HepG2 (cell line): ENCODE data around the gene NXN. TPM values are rescaled to one million over a fixed set of nuclear protein-coding genes. Genes with fewer than 3 reads are reported as not detected.

ENCODE experiments used
- ATF2 ChIP-seq: sonication (generic); formaldehyde crosslinking; IDR thresholded peaks from 2 replicates; pipeline ENCODE4 v1.4.0; 2020; ENCODE audit warnings: missing genetic modification reagents
- CENPX ChIP-seq: sonication (generic); formaldehyde crosslinking; IDR thresholded peaks from 2 replicates; pipeline ENCODE4 v1.9.0; 2021; ENCODE audit warnings: mild to moderate bottlenecking, missing genetic modification reagents, moderate library complexity
- ESRRA ChIP-seq: sonication (generic); formaldehyde crosslinking; IDR thresholded peaks from 2 replicates; pipeline ENCODE4 v1.5.1; 2020; ENCODE audit warnings: mild to moderate bottlenecking, low read depth, missing genetic modification reagents
- EZH2 ChIP-seq: conservative IDR thresholded peaks from 2 replicates; pipeline ENCODE4 v1.6.1; 2012; ENCODE audit warnings: mild to moderate bottlenecking, low read depth, low read length, moderate library complexity
- FOXM1 ChIP-seq: sonication (generic); formaldehyde crosslinking; IDR thresholded peaks from 2 replicates; pipeline ENCODE4 v1.5.0; 2020; ENCODE audit warnings: missing genetic modification reagents
- KLF13 ChIP-seq: sonication (generic); formaldehyde crosslinking; IDR thresholded peaks from 2 replicates; pipeline ENCODE4 v1.4.0; 2020; ENCODE audit warnings: mild to moderate bottlenecking, missing genetic modification reagents
- LCORL ChIP-seq, 2 experiments: fragments of 450-650 bp in 1 of 2; sonication (generic) in 1 of 2; formaldehyde crosslinking in 1 of 2; IDR thresholded peaks; 2 replicates each; pipeline versions ENCODE4 v1.5.0 to v1.6.1; 2017 to 2020; ENCODE audit warnings: antibody characterized with exemption in 1 of 2, missing genetic modification reagents in 1 of 2
- MED1 ChIP-seq: sonication (generic); formaldehyde crosslinking; IDR thresholded peaks from 2 replicates; pipeline ENCODE4 v1.4.0; 2020; ENCODE audit warnings: missing genetic modification reagents
- MED8 ChIP-seq: sonication (generic); formaldehyde crosslinking; IDR thresholded peaks from 2 replicates; pipeline ENCODE4 v1.8.1; 2023; ENCODE audit warnings: mild to moderate bottlenecking, missing genetic modification reagents; ENCODE audit not compliant: insufficient replicate concordance
- NAIF1 ChIP-seq: sonication (generic); formaldehyde crosslinking; IDR thresholded peaks from 2 replicates; pipeline ENCODE4 v1.5.0; 2020; ENCODE audit warnings: mild to moderate bottlenecking, missing genetic modification reagents, borderline replicate concordance
- PAX8 ChIP-seq: sonication (generic); formaldehyde crosslinking; IDR thresholded peaks from 2 replicates; pipeline ENCODE4 v1.8.0; 2022; ENCODE audit warnings: mild to moderate bottlenecking, missing genetic modification reagents, borderline replicate concordance
- PRDM4 ChIP-seq: sonication (generic); formaldehyde crosslinking; IDR thresholded peaks from 2 replicates; pipeline ENCODE4 v1.9.0; 2021; ENCODE audit warnings: missing genetic modification reagents, borderline replicate concordance
- SP140L ChIP-seq: sonication (generic); formaldehyde crosslinking; IDR thresholded peaks from 2 replicates; pipeline ENCODE4 v1.4.0; 2020; ENCODE audit warnings: missing genetic modification reagents, borderline replicate concordance
- TCF12 ChIP-seq, 2 experiments: fragments of 450-650 bp in 1 of 2; sonication (generic) in 1 of 2; formaldehyde crosslinking in 1 of 2; IDR thresholded peaks; 2 replicates each; pipeline versions ENCODE4 v1.6.1 to v1.8.0; 2017 to 2022; ENCODE audit warnings: antibody characterized with exemption in 1 of 2, mild to moderate bottlenecking in 1 of 2, missing genetic modification reagents in 1 of 2, moderate library complexity in 1 of 2
- U2AF1 ChIP-seq: fragments of 200-400 bp; formaldehyde crosslinking; optimal IDR thresholded peaks from 2 replicates; pipeline ENCODE3; 2017; ENCODE audit warnings: mild to moderate bottlenecking, low read depth, low read length
- ZBTB8A ChIP-seq: sonication (generic); formaldehyde crosslinking; IDR thresholded peaks from 2 replicates; pipeline ENCODE4 v1.4.0; 2020; ENCODE audit warnings: mild to moderate bottlenecking, low read depth, missing genetic modification reagents, borderline replicate concordance
- ZC3H13 ChIP-seq: sonication (generic); formaldehyde crosslinking; IDR thresholded peaks from 2 replicates; pipeline ENCODE4 v1.8.1; 2023; ENCODE audit warnings: mild to moderate bottlenecking, missing genetic modification reagents, moderate library complexity
- ZEB1 ChIP-seq: IDR thresholded peaks from 2 replicates; pipeline ENCODE4 v1.6.1; 2012; ENCODE audit warnings: mild to moderate bottlenecking, low read depth, inconsistent platforms; ENCODE audit not compliant: insufficient replicate concordance
- ZNF17 ChIP-seq: sonication (generic); formaldehyde crosslinking; IDR thresholded peaks from 2 replicates; pipeline ENCODE4 v1.5.0; 2020; ENCODE audit warnings: mild to moderate bottlenecking, missing genetic modification reagents
- ZNF263 ChIP-seq: sonication (generic); formaldehyde crosslinking; IDR thresholded peaks from 2 replicates; pipeline ENCODE4 v1.4.0; 2020; ENCODE audit warnings: missing genetic modification reagents
- ZNF33A ChIP-seq: sonication (generic); formaldehyde crosslinking; IDR thresholded peaks from 2 replicates; pipeline ENCODE4 v1.5.1; 2020; ENCODE audit warnings: missing genetic modification reagents, mild to moderate bottlenecking, moderate library complexity, borderline replicate concordance
- ZNF501 ChIP-seq: sonication (generic); formaldehyde crosslinking; IDR thresholded peaks from 2 replicates; pipeline ENCODE4 v1.5.1; 2020; ENCODE audit warnings: mild to moderate bottlenecking, moderate library complexity, missing genetic modification reagents
- ZNF530 ChIP-seq: sonication (generic); formaldehyde crosslinking; IDR thresholded peaks from 2 replicates; pipeline ENCODE4 v1.5.0; 2020; ENCODE audit warnings: low read depth, mild to moderate bottlenecking, missing genetic modification reagents
- ZNF558 ChIP-seq: sonication (generic); formaldehyde crosslinking; IDR thresholded peaks from 2 replicates; pipeline ENCODE4 v1.9.0; 2022; ENCODE audit warnings: mild to moderate bottlenecking, missing genetic modification reagents, borderline replicate concordance
- ZNF737 ChIP-seq: sonication (generic); formaldehyde crosslinking; IDR thresholded peaks from 2 replicates; pipeline ENCODE4 v1.5.0; 2020; ENCODE audit warnings: missing genetic modification reagents, mild to moderate bottlenecking, borderline replicate concordance
- polyA plus RNA-seq, 8 experiments: library from polyadenylated mRNA; depleted of rRNA in 3 of 8; stranded (reverse) in 7 of 8; unstranded in 1 of 8; fragments of >200 nt; fragmentation: Illumina TruSeq in 4 of 8; extraction: Trizol in 4 of 8; gene quantifications; 2 replicates each; pipeline versions ENCODE4 v1.2.1 to v1.2.3, GENCODE V29; 2011 to 2016; ENCODE audit warnings: low read depth in 4 of 8, missing spikeins in 1 of 8, mixed read lengths in 1 of 8; ENCODE audit not compliant: insufficient read depth in 1 of 8
- total RNA-seq, 5 experiments: library from RNA; depleted of rRNA; stranded (reverse); fragments of >200 nt; fragmentation: Illumina TruSeq; extraction: Trizol; gene quantifications; 2 replicates each; pipeline ENCODE4 v1.2.3, GENCODE V29; 2016; ENCODE audit warnings: low read depth in 1 of 5

NXN gene
- total and polyA plus RNA-seq, 2 of the 13 experiments (the other 11 are each of a cell fraction or from before 2014, with no cell fraction given) = 22.2 to 24.3 TPM

GRCh38 chr17:781805-782731 lies 197.5 kb downstream of the NXN start, which contains the start of the genes GLOD4 and MRM3 (continued):
- TF ChIP-seq MED8 (CRISPR knock-in tag) (peak; percentile 76), ZNF737 (0 out of 2 replicates have a peak, but pooled peaks have one; percentile 61), U2AF1 (no peak), NAIF1 (CRISPR knock-in tag) (no peak), ZNF501 (CRISPR knock-in tag) (peak; percentile 95), ZC3H13 (CRISPR knock-in tag) (peak; percentile 91), LCORL (IDR thresholded peaks at IDR 0.05) (no peak), LCORL (CRISPR knock-in tag; IDR thresholded peaks at IDR 0.05) (peak; percentile 40; the same call in 1 of the 2 replicates), ESRRA (no peak), MED1 (peak; percentile 82), ZNF558 (CRISPR knock-in tag) (peak; percentile 48; the same call in 1 of the 2 replicates), SP140L (CRISPR knock-in tag) (peak; percentile 12; the same call in 1 of the 2 replicates), ZNF530 (CRISPR knock-in tag) (no peak), PRDM4 (CRISPR knock-in tag) (no peak), FOXM1 (CRISPR knock-in tag) (no peak), KLF13 (CRISPR knock-in tag) (0 out of 2 replicates have a peak, but pooled peaks have one; percentile 69), ZNF17 (CRISPR knock-in tag) (no peak), EZH2 (no peak), ZEB1 (no peak), ZBTB8A (CRISPR knock-in tag) (0 out of 2 replicates have a peak, but pooled peaks have one; percentile 56), PAX8 (CRISPR knock-in tag) (peak; percentile 52; the same call in 1 of the 2 replicates), CENPX (CRISPR knock-in tag) (no peak), TCF12 (IDR thresholded peaks at IDR 0.05) (no peak), TCF12 (CRISPR knock-in tag; IDR thresholded peaks at IDR 0.05) (peak; percentile 66; the same call in 1 of the 2 replicates), ZNF33A (CRISPR knock-in tag) (peak; percentile 77; the same call in 1 of the 2 replicates), ZNF263 (no peak), ATF2 (CRISPR knock-in tag) (peak; percentile 94)
